Sigmoid colon (tissue), 7 donors: ENCODE data around the gene OR51G1. TPM values are rescaled to one million over a fixed set of nuclear protein-coding genes. Genes with fewer than 3 reads are reported as not detected.
"Not testable (repeated sequence)": the region's sequence is repeated elsewhere in the genome, so short reads cannot be mapped to it uniquely, and the experiment has no call there.

ENCODE experiments used
- DNase-seq: peaks from one replicate; pipeline ENCODE4 v3.0.0-alpha.2; 2019
- H3K27ac ChIP-seq, 4 donors: fragments of 200-600 bp; sonication (generic); one replicate each; pipeline ENCODE4 v1.5.1; 2016 to 2019; ENCODE audit warnings: mild to moderate bottlenecking in 1 of 4
- H3K27me3 ChIP-seq, 3 donors: fragments of 200-600 bp; sonication (generic); one replicate each; pipeline ENCODE4 v1.5.1; 2019; ENCODE audit warnings: mild to moderate bottlenecking in 1 of 3
- H3K36me3 ChIP-seq, 4 donors: fragments of 200-600 bp; sonication (generic); one replicate each; pipeline ENCODE4 v1.5.1; 2016 to 2019
- H3K4me1 ChIP-seq, 4 donors: fragments of 200-600 bp; sonication (generic); one replicate each; pipeline ENCODE4 v1.5.1; 2017 to 2019
- H3K4me3 ChIP-seq, 4 donors: fragments of 200-600 bp; sonication (generic); one replicate each; pipeline ENCODE4 v1.5.1; 2017 to 2019; ENCODE audit warnings: mild to moderate bottlenecking in 2 of 4, moderate library complexity in 1 of 4
- H3K9me3 ChIP-seq, 4 donors: fragments of 200-600 bp in 3 of 4; sonication (generic) in 3 of 4; one replicate each; pipeline versions ENCODE4 v1.5.1 to v1.6.1; 2013 to 2019
- EP300 ChIP-seq, 4 donors: sonication (generic); formaldehyde crosslinking; IDR thresholded peaks; one replicate each; pipeline ENCODE4 v1.6.1; 2017; ENCODE audit warnings: antibody characterized with exemption in 4 of 4
- POLR2A ChIP-seq, 2 donors: fragments of 450-650 bp; IDR thresholded peaks; one replicate each; pipeline ENCODE4 v1.6.1; 2016; ENCODE audit warnings: antibody characterized with exemption in 2 of 2, mild to moderate bottlenecking in 2 of 2, moderate library complexity in 2 of 2
- POLR2AphosphoS5 ChIP-seq, 4 donors: sonication (generic); formaldehyde crosslinking; IDR thresholded peaks; one replicate each; pipeline ENCODE4 v1.6.1; 2017; ENCODE audit warnings: antibody characterized with exemption in 4 of 4
- WGBS, 2 donors: extraction: QIAGEN DNeasy Blood & Tissue Kit; methylation state at CpG; one replicate each; pipeline ENCODE4 v1.1.7; 2013; 5-methylcytosine and 5-hydroxymethylcytosine counted together
- intact Hi-C: fragments of 100-400 bp; cut with DNase I; formaldehyde crosslinking; loops from one replicate; pipeline ENCODE4 v1.15.1; 2023
- polyA plus RNA-seq, 3 donors: library from polyadenylated mRNA; stranded (reverse); fragments of 200-250 nt; gene quantifications; one replicate each; pipeline ENCODE4 v1.2.3, GENCODE V29; 2013
- total RNA-seq, 4 donors: library from RNA; depleted of rRNA; stranded (reverse); fragments of >200 nt; gene quantifications; one replicate each; pipeline ENCODE4 v1.1.0, GENCODE V29; 2016
- TF ChIP-seq, protein P1 (sequence below), 4 experiments: fragments of 450-650 bp in 3 of 4; fragments of 200-600 bp in 1 of 4; IDR thresholded peaks; one replicate each; pipeline ENCODE4 v1.5.1; 2016 to 2019; ENCODE audit warnings: antibody characterized with exemption in 4 of 4, mild to moderate bottlenecking in 3 of 4, moderate library complexity in 2 of 4
- donor health status: healthy with polysubstance abuse.
- donor health status: Bipolar disorder and iron deficiency.
- donor health status: healthy.

Gene OR51G1, protein sequence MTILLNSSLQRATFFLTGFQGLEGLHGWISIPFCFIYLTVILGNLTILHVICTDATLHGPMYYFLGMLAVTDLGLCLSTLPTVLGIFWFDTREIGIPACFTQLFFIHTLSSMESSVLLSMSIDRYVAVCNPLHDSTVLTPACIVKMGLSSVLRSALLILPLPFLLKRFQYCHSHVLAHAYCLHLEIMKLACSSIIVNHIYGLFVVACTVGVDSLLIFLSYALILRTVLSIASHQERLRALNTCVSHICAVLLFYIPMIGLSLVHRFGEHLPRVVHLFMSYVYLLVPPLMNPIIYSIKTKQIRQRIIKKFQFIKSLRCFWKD
- total RNA-seq (not detected), polyA plus RNA-seq (not detected)

DNA sequence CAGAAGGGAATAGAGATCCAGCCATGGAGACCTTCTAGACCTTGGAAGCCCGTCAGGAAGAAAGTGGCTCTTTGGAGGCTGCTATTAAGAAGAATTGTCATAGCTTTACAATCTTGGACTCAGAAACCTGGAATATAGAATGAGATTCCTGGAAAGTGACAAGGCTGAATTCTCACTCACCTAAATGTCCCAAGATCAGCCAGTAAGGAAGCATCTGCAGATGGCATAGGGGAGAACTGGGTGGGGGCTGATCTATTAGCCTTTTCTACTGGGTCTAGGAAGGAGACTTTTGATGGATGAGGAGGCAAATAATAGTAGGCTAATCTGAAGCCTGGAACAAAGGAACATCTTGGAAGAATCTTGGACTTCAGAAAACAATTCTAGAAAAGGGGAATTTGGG lies at the start of gene OR51G1:
Gene OR51G1 (minus strand): TSS at position 101 of the 400 bp plus-strand sequence. CDS start 0 bp downstream, at position 101.
- no peaks in the 10 kb centered on the region for H3K36me3 ChIP-seq
- no peak within 1 kb of the TSS for H3K4me3 ChIP-seq
- DNase-seq, result no peak
- 81 to 84% methylated on average over 1 of the region's 1 CpG for WGBS, 2 donors
- intact Hi-C loops, result no loop called here
- TF ChIP-seq, protein P1, sequence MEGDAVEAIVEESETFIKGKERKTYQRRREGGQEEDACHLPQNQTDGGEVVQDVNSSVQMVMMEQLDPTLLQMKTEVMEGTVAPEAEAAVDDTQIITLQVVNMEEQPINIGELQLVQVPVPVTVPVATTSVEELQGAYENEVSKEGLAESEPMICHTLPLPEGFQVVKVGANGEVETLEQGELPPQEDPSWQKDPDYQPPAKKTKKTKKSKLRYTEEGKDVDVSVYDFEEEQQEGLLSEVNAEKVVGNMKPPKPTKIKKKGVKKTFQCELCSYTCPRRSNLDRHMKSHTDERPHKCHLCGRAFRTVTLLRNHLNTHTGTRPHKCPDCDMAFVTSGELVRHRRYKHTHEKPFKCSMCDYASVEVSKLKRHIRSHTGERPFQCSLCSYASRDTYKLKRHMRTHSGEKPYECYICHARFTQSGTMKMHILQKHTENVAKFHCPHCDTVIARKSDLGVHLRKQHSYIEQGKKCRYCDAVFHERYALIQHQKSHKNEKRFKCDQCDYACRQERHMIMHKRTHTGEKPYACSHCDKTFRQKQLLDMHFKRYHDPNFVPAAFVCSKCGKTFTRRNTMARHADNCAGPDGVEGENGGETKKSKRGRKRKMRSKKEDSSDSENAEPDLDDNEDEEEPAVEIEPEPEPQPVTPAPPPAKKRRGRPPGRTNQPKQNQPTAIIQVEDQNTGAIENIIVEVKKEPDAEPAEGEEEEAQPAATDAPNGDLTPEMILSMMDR (IDR thresholded peaks at IDR 0.05), result no peak
- TF ChIP-seq EP300 (IDR thresholded peaks at IDR 0.05) (no peak), POLR2AphosphoS5 (IDR thresholded peaks at IDR 0.05) (no peak), POLR2A (IDR thresholded peaks at IDR 0.05) (no peak)
- H3K27me3 ChIP-seq, result no peaks in the 10 kb centered on the region
- no peaks in the 10 kb centered on the region for H3K4me1 ChIP-seq
- no peaks in the 10 kb centered on the region for H3K9me3 ChIP-seq
- no peak within 1 kb of the TSS for H3K27ac ChIP-seq

DNA sequence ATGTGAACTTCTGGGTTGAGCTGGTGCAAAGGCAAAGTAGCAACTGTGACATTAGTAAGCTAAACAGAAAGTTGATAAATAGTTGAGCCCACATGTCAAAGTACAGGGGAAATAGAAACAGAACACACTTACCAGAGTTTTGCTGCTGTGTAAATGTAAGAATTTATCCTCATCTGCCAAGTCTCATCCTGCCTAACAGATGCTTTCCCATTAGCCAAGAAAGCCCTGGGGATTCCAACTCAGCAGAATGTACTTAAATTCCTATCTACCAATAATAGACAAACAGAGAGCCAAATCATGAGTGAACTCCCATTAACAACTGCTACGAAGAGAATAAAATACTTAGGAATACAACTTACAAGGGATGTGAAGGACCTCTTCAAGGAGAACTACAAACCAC lies 38.7 kb upstream of the OR51G1 start:
- TF ChIP-seq EP300 (IDR thresholded peaks at IDR 0.05), result no peak
- TF ChIP-seq POLR2A (IDR thresholded peaks at IDR 0.05), result no peak
- no peak for TF ChIP-seq POLR2AphosphoS5 (IDR thresholded peaks at IDR 0.05)
- TF ChIP-seq, protein P1 (IDR thresholded peaks at IDR 0.05), result no peak
- intact Hi-C loops, result no loop called here
- Histone ChIP-seq H3K4me1 (no peaks in the 10 kb centered on the region), H3K4me3 (no peak overlapping the region), H3K9me3 (no peaks in the 10 kb centered on the region), H3K36me3 (no peaks in the 10 kb centered on the region), H3K27ac (no peak overlapping the region), H3K27me3 (no peaks in the 10 kb centered on the region)
- WGBS, 2 donors, result 82 to 84% methylated on average over 1 of the region's 1 CpG
- DNase-seq, result no peak

DNA sequence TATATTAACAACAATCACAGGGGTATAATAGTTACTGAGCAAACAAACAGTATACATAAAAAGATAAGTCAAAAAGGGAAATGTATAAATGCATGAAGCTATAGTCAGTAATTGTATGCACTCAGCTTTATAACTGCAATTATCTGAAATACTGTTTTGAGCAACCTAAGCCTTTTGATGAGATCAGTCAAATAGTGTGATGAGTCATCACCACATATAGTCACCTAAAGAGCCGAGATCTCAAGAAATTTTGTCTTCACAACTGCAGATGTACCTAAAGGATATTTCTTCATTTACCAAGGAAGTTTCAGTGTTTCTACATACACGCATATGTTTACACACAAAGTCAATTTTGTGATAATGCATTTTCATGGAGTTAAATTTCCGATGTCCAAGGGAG lies 36.7 kb upstream of the OR51G1 start:
- Histone ChIP-seq H3K27ac (no peak overlapping the region), H3K36me3 (no peaks in the 10 kb centered on the region), H3K4me3 (no peak overlapping the region), H3K4me1 (no peaks in the 10 kb centered on the region), H3K27me3 (no peaks in the 10 kb centered on the region), H3K9me3 (no peaks in the 10 kb centered on the region)
- TF ChIP-seq, protein P1 (IDR thresholded peaks at IDR 0.05), result no peak
- TF ChIP-seq EP300 (IDR thresholded peaks at IDR 0.05), result no peak
- TF ChIP-seq POLR2A (IDR thresholded peaks at IDR 0.05), result no peak
- TF ChIP-seq POLR2AphosphoS5 (IDR thresholded peaks at IDR 0.05), result no peak
- intact Hi-C loops, result no loop called here
- WGBS, 2 donors, result 20 to 68% methylated on average over 3 of the region's 3 CpGs
- DNase-seq, result no peak

DNA sequence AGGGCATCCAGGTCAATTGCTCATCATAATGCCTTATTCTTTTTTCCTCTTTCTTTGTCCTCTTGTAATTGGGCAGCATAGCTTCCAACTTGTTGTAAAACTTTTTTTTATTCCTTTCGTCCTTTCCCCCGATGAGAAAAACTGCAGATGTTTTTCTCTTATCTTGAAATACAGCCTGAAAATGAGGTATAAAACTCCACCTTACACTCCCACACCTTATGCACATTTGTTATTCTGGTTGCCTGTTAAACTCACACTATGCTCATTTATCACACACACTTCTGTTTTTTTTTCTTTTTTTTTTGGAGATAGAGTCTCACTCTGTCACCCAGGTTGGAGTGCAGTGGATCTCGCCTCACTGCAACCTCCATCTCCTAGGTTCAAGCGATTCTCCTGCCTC lies 33.3 kb upstream of the OR51G1 start:
- Histone ChIP-seq H3K4me3 (no peak overlapping the region), H3K27ac (no peak overlapping the region), H3K27me3 (no peaks in the 10 kb centered on the region), H3K9me3 (no peaks in the 10 kb centered on the region), H3K4me1 (no peaks in the 10 kb centered on the region), H3K36me3 (no peaks in the 10 kb centered on the region)
- TF ChIP-seq POLR2AphosphoS5 (IDR thresholded peaks at IDR 0.05), result no peak
- no peak for TF ChIP-seq EP300 (IDR thresholded peaks at IDR 0.05)
- no peak for TF ChIP-seq POLR2A (IDR thresholded peaks at IDR 0.05)
- TF ChIP-seq, protein P1 (IDR thresholded peaks at IDR 0.05), result no peak
- intact Hi-C loops, result no loop called here
- DNase-seq, result no peak
- 44 to 81% methylated on average over 4 of the region's 4 CpGs for WGBS, 2 donors

DNA sequence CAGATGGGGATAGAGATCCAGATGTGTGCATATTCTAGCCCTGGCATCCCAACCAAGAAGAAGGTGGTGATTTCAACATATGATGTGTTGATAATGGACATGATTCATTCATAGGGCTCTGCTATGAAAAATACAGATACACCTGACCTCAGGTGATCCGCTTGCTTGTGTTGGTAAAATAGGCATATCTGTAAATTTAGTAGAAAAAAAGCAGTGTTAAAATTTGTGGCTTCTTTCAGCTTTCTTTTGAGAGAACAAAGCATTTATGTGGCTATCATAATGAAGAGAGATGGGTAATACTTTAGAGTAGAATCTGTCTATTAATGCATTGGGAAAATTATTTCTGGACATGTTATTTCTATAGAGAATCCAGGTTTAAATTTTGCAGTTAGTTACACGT lies 31.5 kb upstream of the OR51G1 start, which contains the start of gene OR51A2:
Gene OR51A2 (minus strand): TSS at position 101 of the 400 bp plus-strand sequence. CDS start 0 bp downstream, at position 101.
- DNase-seq, H3K27me3 ChIP-seq, intact Hi-C loops, H3K27ac ChIP-seq, H3K4me1 ChIP-seq, H3K36me3 ChIP-seq, H3K9me3 ChIP-seq, H3K4me3 ChIP-seq: not testable (repeated sequence)
- 83 to 88% methylated on average over 2 of the region's 2 CpGs for WGBS, 2 donors
